ENCODE data around the gene ACLY. TPM values are rescaled to one million over a fixed set of nuclear protein-coding genes. Genes with fewer than 3 reads are reported as not detected.
A peak's percentile ranks its signal among the peaks of the same experiment; 100 is the strongest.

The ACLY gene
- total and polyA plus RNA-seq, 2 of the 13 experiments (the other 11 are each of a cell fraction or from before 2014, with no cell fraction given) = 111 to 218 TPM

DNA sequence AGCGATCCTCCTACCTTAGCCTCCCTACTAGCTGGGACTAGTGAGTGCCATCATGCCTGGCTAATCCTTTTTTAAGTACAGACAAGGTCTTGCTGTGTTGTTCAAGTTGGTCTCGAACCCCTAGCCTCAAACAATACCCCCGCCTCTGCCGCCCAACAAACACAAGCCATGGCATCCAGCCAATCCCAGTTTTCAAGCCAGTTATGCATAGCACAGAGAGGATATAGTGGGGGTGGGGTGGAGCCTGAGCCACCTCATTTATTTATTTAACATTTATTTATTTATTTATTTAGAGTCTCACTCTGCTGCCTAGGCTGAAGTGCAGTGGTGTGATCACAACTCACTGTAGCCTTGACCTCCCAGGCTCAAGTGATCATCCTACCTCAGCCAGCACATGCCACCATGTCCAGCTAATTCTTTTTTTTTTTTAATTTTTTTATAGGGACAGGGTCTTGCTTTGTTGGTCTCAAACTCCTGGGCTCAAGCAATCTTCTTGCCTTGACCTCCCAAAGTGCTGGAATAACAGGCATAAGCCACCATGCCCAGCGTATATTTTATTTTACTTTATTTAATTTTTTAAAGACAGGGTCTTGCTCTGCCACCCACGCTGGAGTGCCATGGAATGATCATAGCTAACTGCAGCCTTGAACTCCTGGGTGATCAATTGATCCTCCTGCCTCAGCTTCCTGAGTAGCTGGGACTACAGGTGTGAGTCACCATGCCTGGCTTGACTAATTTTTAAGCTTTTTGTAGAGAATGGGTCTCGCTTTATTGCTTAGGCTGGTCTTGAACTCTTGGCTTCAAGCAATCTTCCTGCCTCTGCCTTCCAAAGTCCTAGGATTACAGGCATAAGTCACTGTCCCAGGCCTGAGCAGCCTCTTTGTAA is 27.4 kb downstream of the ACLY start (continued):
- TF ChIP-seq, protein P1, sequence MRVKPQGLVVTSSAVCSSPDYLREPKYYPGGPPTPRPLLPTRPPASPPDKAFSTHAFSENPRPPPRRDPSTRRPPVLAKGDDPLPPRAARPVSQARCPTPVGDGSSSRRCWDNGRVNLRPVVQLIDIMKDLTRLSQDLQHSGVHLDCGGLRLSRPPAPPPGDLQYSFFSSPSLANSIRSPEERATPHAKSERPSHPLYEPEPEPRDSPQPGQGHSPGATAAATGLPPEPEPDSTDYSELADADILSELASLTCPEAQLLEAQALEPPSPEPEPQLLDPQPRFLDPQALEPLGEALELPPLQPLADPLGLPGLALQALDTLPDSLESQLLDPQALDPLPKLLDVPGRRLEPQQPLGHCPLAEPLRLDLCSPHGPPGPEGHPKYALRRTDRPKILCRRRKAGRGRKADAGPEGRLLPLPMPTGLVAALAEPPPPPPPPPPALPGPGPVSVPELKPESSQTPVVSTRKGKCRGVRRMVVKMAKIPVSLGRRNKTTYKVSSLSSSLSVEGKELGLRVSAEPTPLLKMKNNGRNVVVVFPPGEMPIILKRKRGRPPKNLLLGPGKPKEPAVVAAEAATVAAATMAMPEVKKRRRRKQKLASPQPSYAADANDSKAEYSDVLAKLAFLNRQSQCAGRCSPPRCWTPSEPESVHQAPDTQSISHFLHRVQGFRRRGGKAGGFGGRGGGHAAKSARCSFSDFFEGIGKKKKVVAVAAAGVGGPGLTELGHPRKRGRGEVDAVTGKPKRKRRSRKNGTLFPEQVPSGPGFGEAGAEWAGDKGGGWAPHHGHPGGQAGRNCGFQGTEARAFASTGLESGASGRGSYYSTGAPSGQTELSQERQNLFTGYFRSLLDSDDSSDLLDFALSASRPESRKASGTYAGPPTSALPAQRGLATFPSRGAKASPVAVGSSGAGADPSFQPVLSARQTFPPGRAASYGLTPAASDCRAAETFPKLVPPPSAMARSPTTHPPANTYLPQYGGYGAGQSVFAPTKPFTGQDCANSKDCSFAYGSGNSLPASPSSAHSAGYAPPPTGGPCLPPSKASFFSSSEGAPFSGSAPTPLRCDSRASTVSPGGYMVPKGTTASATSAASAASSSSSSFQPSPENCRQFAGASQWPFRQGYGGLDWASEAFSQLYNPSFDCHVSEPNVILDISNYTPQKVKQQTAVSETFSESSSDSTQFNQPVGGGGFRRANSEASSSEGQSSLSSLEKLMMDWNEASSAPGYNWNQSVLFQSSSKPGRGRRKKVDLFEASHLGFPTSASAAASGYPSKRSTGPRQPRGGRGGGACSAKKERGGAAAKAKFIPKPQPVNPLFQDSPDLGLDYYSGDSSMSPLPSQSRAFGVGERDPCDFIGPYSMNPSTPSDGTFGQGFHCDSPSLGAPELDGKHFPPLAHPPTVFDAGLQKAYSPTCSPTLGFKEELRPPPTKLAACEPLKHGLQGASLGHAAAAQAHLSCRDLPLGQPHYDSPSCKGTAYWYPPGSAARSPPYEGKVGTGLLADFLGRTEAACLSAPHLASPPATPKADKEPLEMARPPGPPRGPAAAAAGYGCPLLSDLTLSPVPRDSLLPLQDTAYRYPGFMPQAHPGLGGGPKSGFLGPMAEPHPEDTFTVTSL (CRISPR knock-in tag; IDR thresholded peaks at IDR 0.05; ENCODE audit: borderline replicate concordance) = peak; percentile 45; the same call in 1 of the 2 replicates
- TF ChIP-seq, protein P2, sequence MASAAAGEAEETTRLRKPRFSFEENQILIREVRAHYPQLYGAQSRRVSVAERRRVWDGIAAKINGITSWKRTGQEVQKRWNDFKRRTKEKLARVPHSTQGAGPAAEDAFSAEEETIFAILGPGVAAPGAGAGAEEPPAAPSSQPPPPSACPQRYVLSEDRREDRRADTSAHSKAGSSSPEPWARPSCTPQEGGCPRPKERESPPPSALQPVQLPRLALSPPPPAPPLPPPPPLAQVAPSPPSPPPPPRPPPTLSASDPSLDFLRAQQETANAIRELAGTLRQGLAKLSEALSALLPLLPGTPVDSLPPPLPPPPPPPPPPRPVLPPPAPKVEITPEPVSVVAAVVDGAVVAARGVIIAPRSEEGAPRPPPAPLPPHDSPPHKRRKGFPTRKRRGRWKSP (CRISPR knock-in tag; IDR thresholded peaks at IDR 0.05) = no peak
- TF ChIP-seq PHF8 (CRISPR knock-in tag; IDR thresholded peaks at IDR 0.05) (no peak), ZNF83 (CRISPR knock-in tag; IDR thresholded peaks at IDR 0.05; ENCODE audit: borderline replicate concordance) (no peak), REPIN1 (CRISPR knock-in tag; IDR thresholded peaks at IDR 0.05; ENCODE audit: borderline replicate concordance, low read depth) (no peak), TAF1 (CRISPR knock-in tag; IDR thresholded peaks at IDR 0.05) (no peak), ZNF644 (CRISPR knock-in tag; IDR thresholded peaks at IDR 0.05; ENCODE audit: low read depth) (no peak), MIXL1 (CRISPR knock-in tag; IDR thresholded peaks at IDR 0.05) (0 out of 2 replicates have a peak, but pooled peaks have one; percentile 15), HDAC1 (CRISPR knock-in tag; IDR thresholded peaks at IDR 0.05) (peak; percentile 27; the same call in 1 of the 2 replicates), SOX6 (IDR thresholded peaks at IDR 0.05) (no peak), SOX6 (CRISPR knock-in tag; IDR thresholded peaks at IDR 0.05) (peak; percentile 54), HHEX (CRISPR knock-in tag; IDR thresholded peaks at IDR 0.05) (no peak)
- TF ChIP-seq, protein P3, sequence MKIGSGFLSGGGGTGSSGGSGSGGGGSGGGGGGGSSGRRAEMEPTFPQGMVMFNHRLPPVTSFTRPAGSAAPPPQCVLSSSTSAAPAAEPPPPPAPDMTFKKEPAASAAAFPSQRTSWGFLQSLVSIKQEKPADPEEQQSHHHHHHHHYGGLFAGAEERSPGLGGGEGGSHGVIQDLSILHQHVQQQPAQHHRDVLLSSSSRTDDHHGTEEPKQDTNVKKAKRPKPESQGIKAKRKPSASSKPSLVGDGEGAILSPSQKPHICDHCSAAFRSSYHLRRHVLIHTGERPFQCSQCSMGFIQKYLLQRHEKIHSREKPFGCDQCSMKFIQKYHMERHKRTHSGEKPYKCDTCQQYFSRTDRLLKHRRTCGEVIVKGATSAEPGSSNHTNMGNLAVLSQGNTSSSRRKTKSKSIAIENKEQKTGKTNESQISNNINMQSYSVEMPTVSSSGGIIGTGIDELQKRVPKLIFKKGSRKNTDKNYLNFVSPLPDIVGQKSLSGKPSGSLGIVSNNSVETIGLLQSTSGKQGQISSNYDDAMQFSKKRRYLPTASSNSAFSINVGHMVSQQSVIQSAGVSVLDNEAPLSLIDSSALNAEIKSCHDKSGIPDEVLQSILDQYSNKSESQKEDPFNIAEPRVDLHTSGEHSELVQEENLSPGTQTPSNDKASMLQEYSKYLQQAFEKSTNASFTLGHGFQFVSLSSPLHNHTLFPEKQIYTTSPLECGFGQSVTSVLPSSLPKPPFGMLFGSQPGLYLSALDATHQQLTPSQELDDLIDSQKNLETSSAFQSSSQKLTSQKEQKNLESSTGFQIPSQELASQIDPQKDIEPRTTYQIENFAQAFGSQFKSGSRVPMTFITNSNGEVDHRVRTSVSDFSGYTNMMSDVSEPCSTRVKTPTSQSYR (CRISPR knock-in tag; IDR thresholded peaks at IDR 0.05; ENCODE audit: borderline replicate concordance) = peak; percentile 68; the same call in 1 of the 2 replicates

All from HepG2 (cell line).